Neural cell (in vitro differentiated cells): ENCODE measurements around the gene COA3.

ENCODE experiments used
- RAD21 ChIP-seq: fragments of 450-650 bp; conservative IDR thresholded peaks from 2 replicates; pipeline ENCODE4 v1.6.1; 2014; ENCODE audit warnings: antibody characterized with exemption, mild to moderate bottlenecking, moderate library complexity
- REST ChIP-seq: IDR thresholded peaks from 2 replicates; pipeline ENCODE4 v1.6.1; 2012; ENCODE audit warnings: borderline replicate concordance
- TF ChIP-seq, protein P1 (sequence below): fragments of 450-650 bp; IDR thresholded peaks from 2 replicates; pipeline ENCODE4 v1.5.1; 2014; ENCODE audit warnings: antibody characterized with exemption, mild to moderate bottlenecking, moderate library complexity; ENCODE audit not compliant: poor library complexity, severe bottlenecking

GRCh38 chr17:42798383-42799380 is at the start of gene COA3, which contains the start of gene CNTD1:
- TF ChIP-seq, protein P1, sequence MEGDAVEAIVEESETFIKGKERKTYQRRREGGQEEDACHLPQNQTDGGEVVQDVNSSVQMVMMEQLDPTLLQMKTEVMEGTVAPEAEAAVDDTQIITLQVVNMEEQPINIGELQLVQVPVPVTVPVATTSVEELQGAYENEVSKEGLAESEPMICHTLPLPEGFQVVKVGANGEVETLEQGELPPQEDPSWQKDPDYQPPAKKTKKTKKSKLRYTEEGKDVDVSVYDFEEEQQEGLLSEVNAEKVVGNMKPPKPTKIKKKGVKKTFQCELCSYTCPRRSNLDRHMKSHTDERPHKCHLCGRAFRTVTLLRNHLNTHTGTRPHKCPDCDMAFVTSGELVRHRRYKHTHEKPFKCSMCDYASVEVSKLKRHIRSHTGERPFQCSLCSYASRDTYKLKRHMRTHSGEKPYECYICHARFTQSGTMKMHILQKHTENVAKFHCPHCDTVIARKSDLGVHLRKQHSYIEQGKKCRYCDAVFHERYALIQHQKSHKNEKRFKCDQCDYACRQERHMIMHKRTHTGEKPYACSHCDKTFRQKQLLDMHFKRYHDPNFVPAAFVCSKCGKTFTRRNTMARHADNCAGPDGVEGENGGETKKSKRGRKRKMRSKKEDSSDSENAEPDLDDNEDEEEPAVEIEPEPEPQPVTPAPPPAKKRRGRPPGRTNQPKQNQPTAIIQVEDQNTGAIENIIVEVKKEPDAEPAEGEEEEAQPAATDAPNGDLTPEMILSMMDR: no peak
- TF ChIP-seq RAD21 (no peak), REST (peak; percentile 61)
